Measurements from ENCODE around the gene ADARB1.

ADARB1 gene

DNA sequence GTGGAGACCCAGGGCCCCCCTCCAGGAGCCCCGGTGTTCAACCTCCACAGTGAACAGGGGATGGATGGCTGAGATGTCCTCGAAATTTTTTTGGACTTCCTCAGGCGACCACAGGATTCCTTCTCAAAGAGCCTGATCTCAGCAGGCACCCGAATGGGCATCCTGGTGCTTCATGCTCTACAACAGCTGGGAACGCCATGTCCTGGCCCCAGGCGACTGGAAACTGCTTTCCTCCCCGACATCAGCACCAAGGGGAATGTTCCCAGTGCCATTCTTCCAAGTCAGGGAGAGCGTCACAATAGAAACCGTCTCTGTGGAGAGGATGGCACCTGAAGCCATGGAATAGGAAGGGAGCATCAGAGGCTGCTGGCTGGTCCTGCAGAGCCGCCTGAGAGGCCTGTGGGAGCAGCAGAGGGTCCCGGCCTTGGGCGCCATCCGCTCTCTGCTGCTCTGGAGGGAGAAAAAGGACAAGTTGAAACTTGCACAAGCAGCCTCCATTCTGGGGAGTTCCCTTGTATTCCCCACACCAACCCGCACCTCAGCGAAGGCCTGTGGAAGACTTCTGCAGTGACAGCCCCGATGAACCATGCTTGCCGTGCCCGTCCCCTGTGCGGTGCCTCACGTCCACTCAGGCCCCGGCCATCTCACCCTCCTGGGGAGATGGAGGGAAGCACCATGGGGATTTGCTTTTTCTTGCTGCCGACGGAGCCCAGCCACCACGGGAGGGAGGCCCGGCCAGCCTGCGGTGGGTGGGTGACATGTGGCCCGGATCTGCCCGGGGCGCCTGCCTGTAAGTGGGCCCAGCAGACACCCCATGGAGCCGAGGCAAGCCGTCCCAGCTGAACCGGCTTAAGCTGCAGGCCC, 2.3 kb upstream of the ADARB1 start:
- Histone ChIP-seq H3K4me1 (ENCODE audit: control insufficient read depth, insufficient read depth, low read length) (peaks cover 3% of the 10 kb centered on the region; the same call in 1 of the 2 replicates), H3K36me3 (ENCODE audit: control insufficient read depth in 2 of 2, insufficient read depth in 1 of 2, low read length in 2 of 2) (no peaks in the 10 kb centered on the region), H3K9me3 (ENCODE audit: control insufficient read depth, insufficient read depth, low read depth, low read length) (no peaks in the 10 kb centered on the region), H3K4me3 (ENCODE audit: low read depth, low read length) (no peak overlapping the region), H3K27ac (ENCODE audit: extremely low read depth, low read depth, low read length) (no peak overlapping the region)
- POLR2A ChIA-PET, result no interaction called here
- CTCF ChIA-PET, result interaction anchor here (2.1 to 6.2 kb wide), 2 partner anchors 65 to 66 kb away, joined by 14 to 35 read pairs; no protein-coding TSS in a partner anchor
- no peak for TF ChIP-seq GFI1B (tag by site-specific recombination; IDR thresholded peaks at IDR 0.05)
- TF ChIP-seq ZIC2 (tag by site-specific recombination; IDR thresholded peaks at IDR 0.05), result peak; percentile 85
- TF ChIP-seq ZNF146 (tag by site-specific recombination; IDR thresholded peaks at IDR 0.05), result no peak
- TF ChIP-seq WT1 (tag by site-specific recombination; IDR thresholded peaks at IDR 0.05), result no peak

DNA sequence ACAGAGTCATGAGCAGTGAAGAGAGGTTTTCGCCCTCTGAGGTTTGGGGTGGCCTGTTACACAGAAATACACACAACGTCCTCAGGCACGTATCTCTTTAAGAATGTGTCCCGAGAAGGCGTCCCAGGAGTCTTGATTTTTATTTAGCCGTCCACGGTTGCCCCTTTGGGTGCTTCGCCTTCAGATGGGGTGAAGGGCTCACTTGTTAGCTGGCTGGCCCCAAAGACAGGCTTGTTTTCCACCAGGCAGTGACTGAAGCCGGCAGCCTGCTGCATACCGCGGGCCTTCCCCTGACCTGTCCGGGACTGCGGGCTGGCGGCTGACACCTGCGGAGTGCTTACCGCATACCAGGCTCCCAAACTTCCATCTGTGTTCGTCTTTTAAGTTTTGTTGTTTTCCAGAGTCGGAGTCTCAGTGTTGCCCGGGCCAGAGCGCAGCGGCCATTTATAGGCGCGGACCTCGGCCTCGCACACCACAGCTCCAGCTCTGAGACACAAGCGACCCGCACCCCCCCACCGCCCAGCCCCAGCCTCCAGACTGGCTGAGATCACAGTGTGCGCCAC, 1.6 kb upstream of the ADARB1 start:
- TF ChIP-seq SCRT2 (tag by site-specific recombination; IDR thresholded peaks at IDR 0.05) (peak; percentile 75), ZFP41 (tag by site-specific recombination; IDR thresholded peaks at IDR 0.05; ENCODE audit: borderline replicate concordance) (no peak)
- POLR2A ChIA-PET, result interaction anchor here (0.8 to 2.2 kb wide), 3 partner anchors 9 to 199 kb away, joined by 3 to 9 read pairs (median 8); partner anchors contain the start of gene PTTG1IP
- H3K4me3 ChIP-seq (ENCODE audit: low read depth, low read length), result no peak overlapping the region
- H3K4me1 ChIP-seq (ENCODE audit: control insufficient read depth, insufficient read depth, low read length), result peaks cover 3% of the 10 kb centered on the region; the same call in 1 of the 2 replicates
- H3K9me3 ChIP-seq (ENCODE audit: control insufficient read depth, insufficient read depth, low read depth, low read length), result no peaks in the 10 kb centered on the region
- no peak overlapping the region for H3K27ac ChIP-seq (ENCODE audit: extremely low read depth, low read depth, low read length)
- CTCF ChIA-PET, result interaction anchor here (1.6 to 2.1 kb wide), 2 partner anchors 64 to 123 kb away, joined by 4 to 14 read pairs; no protein-coding TSS in a partner anchor
- no peaks in the 10 kb centered on the region for H3K36me3 ChIP-seq (ENCODE audit: control insufficient read depth in 2 of 2, insufficient read depth in 1 of 2, low read length in 2 of 2)

DNA sequence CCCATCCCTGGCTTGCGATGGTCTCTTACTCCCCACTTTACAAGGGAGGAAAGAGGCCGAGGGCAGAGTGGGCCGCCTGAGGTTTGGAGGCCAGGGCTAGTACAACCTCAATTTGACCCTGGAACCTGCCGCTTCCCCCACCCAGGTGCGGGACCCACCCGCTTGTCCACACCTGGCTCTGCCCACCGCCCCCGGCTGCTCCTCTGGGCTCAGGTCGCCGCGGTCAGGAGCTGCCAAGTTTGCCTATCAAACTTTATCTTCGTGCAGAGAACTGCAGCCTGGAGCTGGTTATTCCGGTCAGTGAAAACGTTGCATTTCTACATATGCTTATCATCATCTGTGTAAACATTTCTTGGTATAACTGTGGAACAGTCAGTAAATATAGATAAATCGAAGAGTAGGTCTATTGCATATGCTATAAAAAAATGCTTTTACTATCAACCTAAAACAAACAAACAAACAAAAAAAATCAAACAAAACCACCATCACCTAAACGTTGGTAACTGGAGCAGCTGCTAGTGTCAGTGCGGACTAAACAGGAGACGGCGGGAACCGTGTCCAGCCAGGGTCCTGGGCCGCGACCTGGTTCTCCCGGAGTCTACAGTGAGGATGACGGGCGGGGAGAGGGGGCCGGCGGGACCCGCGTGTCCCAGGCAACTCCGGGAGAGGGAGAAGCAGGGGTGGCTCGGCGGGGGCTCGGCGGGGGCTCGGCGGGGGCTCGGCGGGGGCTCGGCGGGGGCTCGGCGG, 906 bp upstream of the ADARB1 start:
- CTCF ChIA-PET, result interaction anchor here (0.6 to 2.1 kb wide), 6 partner anchors 12 to 131 kb away, joined by 3 to 14 read pairs (median 4); no protein-coding TSS in a partner anchor
- Histone ChIP-seq H3K4me3 (ENCODE audit: low read depth, low read length) (peak overlapping the region; percentile 71), H3K4me1 (ENCODE audit: control insufficient read depth, insufficient read depth, low read length) (peaks cover 3% of the 10 kb centered on the region; the same call in 1 of the 2 replicates), H3K36me3 (ENCODE audit: control insufficient read depth in 2 of 2, insufficient read depth in 1 of 2, low read length in 2 of 2) (no peaks in the 10 kb centered on the region), H3K27ac (ENCODE audit: extremely low read depth, low read depth, low read length) (peak overlapping the region; percentile 18; the same call in 1 of the 2 replicates), H3K9me3 (ENCODE audit: control insufficient read depth, insufficient read depth, low read depth, low read length) (no peaks in the 10 kb centered on the region)
- POLR2A ChIA-PET, result interaction anchor here (0.6 to 2.2 kb wide), 6 partner anchors 9 to 256 kb away, joined by 3 to 9 read pairs (median 6); partner anchors contain the start of genes PTTG1IP and SUMO3
- TF ChIP-seq, protein P1, sequence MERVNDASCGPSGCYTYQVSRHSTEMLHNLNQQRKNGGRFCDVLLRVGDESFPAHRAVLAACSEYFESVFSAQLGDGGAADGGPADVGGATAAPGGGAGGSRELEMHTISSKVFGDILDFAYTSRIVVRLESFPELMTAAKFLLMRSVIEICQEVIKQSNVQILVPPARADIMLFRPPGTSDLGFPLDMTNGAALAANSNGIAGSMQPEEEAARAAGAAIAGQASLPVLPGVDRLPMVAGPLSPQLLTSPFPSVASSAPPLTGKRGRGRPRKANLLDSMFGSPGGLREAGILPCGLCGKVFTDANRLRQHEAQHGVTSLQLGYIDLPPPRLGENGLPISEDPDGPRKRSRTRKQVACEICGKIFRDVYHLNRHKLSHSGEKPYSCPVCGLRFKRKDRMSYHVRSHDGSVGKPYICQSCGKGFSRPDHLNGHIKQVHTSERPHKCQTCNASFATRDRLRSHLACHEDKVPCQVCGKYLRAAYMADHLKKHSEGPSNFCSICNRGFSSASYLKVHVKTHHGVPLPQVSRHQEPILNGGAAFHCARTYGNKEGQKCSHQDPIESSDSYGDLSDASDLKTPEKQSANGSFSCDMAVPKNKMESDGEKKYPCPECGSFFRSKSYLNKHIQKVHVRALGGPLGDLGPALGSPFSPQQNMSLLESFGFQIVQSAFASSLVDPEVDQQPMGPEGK (tag by site-specific recombination; IDR thresholded peaks at IDR 0.05), result peak; percentile 43
- peak; percentile 63 for TF ChIP-seq ZBTB20 (tag by site-specific recombination; IDR thresholded peaks at IDR 0.05)
- TF ChIP-seq EGR2 (tag by site-specific recombination; IDR thresholded peaks at IDR 0.05; ENCODE audit: low read depth), result no peak
- TF ChIP-seq, protein P2, sequence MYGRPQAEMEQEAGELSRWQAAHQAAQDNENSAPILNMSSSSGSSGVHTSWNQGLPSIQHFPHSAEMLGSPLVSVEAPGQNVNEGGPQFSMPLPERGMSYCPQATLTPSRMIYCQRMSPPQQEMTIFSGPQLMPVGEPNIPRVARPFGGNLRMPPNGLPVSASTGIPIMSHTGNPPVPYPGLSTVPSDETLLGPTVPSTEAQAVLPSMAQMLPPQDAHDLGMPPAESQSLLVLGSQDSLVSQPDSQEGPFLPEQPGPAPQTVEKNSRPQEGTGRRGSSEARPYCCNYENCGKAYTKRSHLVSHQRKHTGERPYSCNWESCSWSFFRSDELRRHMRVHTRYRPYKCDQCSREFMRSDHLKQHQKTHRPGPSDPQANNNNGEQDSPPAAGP (tag by site-specific recombination; IDR thresholded peaks at IDR 0.05), result no peak
- TF ChIP-seq ZNF335 (tag by site-specific recombination; conservative IDR thresholded peaks at IDR 0.05), result peak; percentile 71; the same call in 1 of the 2 replicates
- TF ChIP-seq ZIC2 (tag by site-specific recombination; IDR thresholded peaks at IDR 0.05), result peak; percentile 44
- peak; percentile 22; the same call in 1 of the 2 replicates for TF ChIP-seq KLF8 (tag by site-specific recombination; IDR thresholded peaks at IDR 0.05)
- no peak for TF ChIP-seq ZNF501 (tag by site-specific recombination; IDR thresholded peaks at IDR 0.05)
- peak; percentile 42; the same call in 1 of the 2 replicates for TF ChIP-seq GLIS1 (tag by site-specific recombination; IDR thresholded peaks at IDR 0.05)
- TF ChIP-seq, protein P3, sequence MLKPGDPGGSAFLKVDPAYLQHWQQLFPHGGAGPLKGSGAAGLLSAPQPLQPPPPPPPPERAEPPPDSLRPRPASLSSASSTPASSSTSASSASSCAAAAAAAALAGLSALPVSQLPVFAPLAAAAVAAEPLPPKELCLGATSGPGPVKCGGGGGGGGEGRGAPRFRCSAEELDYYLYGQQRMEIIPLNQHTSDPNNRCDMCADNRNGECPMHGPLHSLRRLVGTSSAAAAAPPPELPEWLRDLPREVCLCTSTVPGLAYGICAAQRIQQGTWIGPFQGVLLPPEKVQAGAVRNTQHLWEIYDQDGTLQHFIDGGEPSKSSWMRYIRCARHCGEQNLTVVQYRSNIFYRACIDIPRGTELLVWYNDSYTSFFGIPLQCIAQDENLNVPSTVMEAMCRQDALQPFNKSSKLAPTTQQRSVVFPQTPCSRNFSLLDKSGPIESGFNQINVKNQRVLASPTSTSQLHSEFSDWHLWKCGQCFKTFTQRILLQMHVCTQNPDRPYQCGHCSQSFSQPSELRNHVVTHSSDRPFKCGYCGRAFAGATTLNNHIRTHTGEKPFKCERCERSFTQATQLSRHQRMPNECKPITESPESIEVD (tag by site-specific recombination; IDR thresholded peaks at IDR 0.05), result peak; percentile 66; the same call in 1 of the 2 replicates
- TF ChIP-seq ZEB2 (tag by site-specific recombination; IDR thresholded peaks at IDR 0.05), result peak; percentile 70; the same call in 1 of the 2 replicates
- peak; percentile 4; the same call in 1 of the 2 replicates for TF ChIP-seq ZBTB8A (tag by site-specific recombination; IDR thresholded peaks at IDR 0.05)
- TF ChIP-seq, protein P4, sequence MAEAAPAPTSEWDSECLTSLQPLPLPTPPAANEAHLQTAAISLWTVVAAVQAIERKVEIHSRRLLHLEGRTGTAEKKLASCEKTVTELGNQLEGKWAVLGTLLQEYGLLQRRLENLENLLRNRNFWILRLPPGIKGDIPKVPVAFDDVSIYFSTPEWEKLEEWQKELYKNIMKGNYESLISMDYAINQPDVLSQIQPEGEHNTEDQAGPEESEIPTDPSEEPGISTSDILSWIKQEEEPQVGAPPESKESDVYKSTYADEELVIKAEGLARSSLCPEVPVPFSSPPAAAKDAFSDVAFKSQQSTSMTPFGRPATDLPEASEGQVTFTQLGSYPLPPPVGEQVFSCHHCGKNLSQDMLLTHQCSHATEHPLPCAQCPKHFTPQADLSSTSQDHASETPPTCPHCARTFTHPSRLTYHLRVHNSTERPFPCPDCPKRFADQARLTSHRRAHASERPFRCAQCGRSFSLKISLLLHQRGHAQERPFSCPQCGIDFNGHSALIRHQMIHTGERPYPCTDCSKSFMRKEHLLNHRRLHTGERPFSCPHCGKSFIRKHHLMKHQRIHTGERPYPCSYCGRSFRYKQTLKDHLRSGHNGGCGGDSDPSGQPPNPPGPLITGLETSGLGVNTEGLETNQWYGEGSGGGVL (tag by site-specific recombination; IDR thresholded peaks at IDR 0.05), result peak; percentile 72
- TF ChIP-seq OSR2 (tag by site-specific recombination; IDR thresholded peaks at IDR 0.05), result no peak
